ENCODE results near the gene KRT4.

Gene KRT4

DNA sequence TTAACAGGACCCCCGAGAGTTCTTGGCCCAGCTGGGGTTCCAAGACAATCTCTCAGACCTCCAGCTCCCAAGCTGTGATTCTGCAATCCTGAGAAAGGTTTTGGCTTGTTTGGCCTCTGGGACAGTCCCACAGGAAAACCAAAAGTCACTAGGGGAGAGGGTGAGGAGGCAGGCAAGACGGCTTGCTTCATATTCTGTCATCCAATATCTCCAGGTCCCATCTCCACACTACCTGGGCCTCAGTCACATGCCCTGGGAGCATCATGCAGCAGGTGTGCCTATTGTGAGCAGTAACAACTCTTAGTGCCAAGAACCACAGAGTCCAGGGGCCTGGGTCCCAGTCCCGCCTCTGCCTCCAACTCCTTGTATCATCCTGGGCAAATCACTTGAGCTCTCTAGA, 18.5 kb upstream of the KRT4 start:
- no peak overlapping the region for H3K9ac ChIP-seq
- TF ChIP-seq, protein P1, sequence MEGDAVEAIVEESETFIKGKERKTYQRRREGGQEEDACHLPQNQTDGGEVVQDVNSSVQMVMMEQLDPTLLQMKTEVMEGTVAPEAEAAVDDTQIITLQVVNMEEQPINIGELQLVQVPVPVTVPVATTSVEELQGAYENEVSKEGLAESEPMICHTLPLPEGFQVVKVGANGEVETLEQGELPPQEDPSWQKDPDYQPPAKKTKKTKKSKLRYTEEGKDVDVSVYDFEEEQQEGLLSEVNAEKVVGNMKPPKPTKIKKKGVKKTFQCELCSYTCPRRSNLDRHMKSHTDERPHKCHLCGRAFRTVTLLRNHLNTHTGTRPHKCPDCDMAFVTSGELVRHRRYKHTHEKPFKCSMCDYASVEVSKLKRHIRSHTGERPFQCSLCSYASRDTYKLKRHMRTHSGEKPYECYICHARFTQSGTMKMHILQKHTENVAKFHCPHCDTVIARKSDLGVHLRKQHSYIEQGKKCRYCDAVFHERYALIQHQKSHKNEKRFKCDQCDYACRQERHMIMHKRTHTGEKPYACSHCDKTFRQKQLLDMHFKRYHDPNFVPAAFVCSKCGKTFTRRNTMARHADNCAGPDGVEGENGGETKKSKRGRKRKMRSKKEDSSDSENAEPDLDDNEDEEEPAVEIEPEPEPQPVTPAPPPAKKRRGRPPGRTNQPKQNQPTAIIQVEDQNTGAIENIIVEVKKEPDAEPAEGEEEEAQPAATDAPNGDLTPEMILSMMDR (IDR thresholded peaks at IDR 0.05), result no peak
- H3K36me3 ChIP-seq (ENCODE audit: control insufficient read depth, insufficient read depth, low read length), result no peaks in the 10 kb centered on the region
- H3K79me2 ChIP-seq, result no peaks in the 10 kb centered on the region
- no peak overlapping the region for H3K27ac ChIP-seq
- no peaks in the 10 kb centered on the region for H3K27me3 ChIP-seq (ENCODE audit: control insufficient read depth, insufficient read depth, low read length)
- no peaks in the 10 kb centered on the region for H3K4me1 ChIP-seq
- H3K4me2 ChIP-seq (ENCODE audit: low read length), result no peak overlapping the region
- H3K9me3 ChIP-seq (ENCODE audit: control insufficient read depth, low read length), result no peaks in the 10 kb centered on the region
- H3K4me3 ChIP-seq (ENCODE audit: low read depth, low read length), result no peak overlapping the region
- no peak overlapping the region for H2AFZ ChIP-seq

DNA sequence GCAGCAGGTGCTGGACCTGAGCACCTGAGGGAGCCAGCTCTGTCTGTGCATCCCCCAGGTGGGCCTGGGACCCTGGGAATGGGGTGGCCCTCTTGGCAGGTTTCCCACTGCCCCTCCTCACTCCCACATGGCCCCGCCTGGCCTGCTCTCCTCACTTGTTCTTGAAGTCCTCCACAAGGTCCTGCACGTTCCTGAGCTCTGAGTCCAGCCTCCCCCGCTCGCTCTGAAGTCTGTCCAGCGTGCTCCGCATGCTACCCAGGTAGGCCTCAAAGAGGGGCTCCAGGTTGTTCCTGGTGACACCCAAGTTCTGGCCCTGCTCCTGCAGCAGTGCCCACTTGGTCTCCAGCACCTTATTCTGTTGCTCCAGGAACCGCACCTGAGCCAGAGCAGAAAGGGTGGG, 17.3 kb upstream of the KRT4 start:
- TF ChIP-seq, protein P1 (IDR thresholded peaks at IDR 0.05), result no peak
- Histone ChIP-seq H3K4me2 (ENCODE audit: low read length) (no peak overlapping the region), H3K27ac (no peak overlapping the region), H3K79me2 (no peaks in the 10 kb centered on the region), H3K9ac (no peak overlapping the region), H3K4me3 (ENCODE audit: low read depth, low read length) (no peak overlapping the region), H2AFZ (no peak overlapping the region), H3K27me3 (ENCODE audit: control insufficient read depth, insufficient read depth, low read length) (no peaks in the 10 kb centered on the region), H3K36me3 (ENCODE audit: control insufficient read depth, insufficient read depth, low read length) (no peaks in the 10 kb centered on the region), H3K4me1 (no peaks in the 10 kb centered on the region), H3K9me3 (ENCODE audit: control insufficient read depth, low read length) (no peaks in the 10 kb centered on the region)

DNA sequence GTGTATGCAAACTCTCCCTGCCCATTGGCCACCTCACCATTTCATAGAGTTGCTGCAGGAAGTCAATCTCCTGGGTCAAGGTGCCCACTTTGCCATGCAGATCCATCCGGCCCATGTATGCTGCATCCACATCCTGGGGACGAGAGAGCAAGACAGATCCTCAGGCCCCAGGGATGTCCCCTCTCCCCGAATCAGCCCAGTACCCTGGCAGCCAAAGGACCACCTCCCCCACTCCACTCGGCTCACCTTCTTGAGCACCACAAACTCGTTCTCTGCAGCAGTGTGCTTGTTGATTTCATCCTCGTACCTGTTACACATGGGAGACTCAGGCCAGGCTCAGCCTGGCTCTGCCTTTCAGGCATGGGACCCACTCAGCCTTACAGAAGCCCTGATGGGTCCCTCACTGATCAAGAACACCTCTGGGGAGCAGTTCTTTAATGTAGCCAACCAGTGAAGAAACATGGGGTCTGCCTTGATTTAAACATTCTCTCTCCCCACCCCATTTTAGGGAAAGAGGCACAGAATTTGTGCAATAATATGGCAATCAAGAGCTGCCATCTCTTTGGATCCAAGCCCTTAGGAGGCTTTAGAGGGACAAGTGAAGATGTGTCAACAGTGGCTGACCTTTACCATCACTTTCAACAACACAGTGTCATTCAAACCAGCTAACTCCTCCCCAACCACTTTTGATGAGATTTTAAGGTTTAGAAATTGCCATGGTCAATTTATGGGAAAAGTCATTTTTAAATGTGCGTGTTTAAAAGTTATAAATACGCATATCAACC, 16.3 kb upstream of the KRT4 start:
- no peaks in the 10 kb centered on the region for H3K9me3 ChIP-seq (ENCODE audit: control insufficient read depth, low read length)
- no peak overlapping the region for H2AFZ ChIP-seq
- H3K4me2 ChIP-seq (ENCODE audit: low read length), result no peak overlapping the region
- TF ChIP-seq, protein P1 (IDR thresholded peaks at IDR 0.05), result no peak
- H3K27me3 ChIP-seq (ENCODE audit: control insufficient read depth, insufficient read depth, low read length), result no peaks in the 10 kb centered on the region
- no peaks in the 10 kb centered on the region for H3K36me3 ChIP-seq (ENCODE audit: control insufficient read depth, insufficient read depth, low read length)
- no peaks in the 10 kb centered on the region for H3K79me2 ChIP-seq
- H3K4me1 ChIP-seq, result no peaks in the 10 kb centered on the region
- H3K4me3 ChIP-seq (ENCODE audit: low read depth, low read length), result no peak overlapping the region
- H3K9ac ChIP-seq, result no peak overlapping the region
- no peak overlapping the region for H3K27ac ChIP-seq

DNA sequence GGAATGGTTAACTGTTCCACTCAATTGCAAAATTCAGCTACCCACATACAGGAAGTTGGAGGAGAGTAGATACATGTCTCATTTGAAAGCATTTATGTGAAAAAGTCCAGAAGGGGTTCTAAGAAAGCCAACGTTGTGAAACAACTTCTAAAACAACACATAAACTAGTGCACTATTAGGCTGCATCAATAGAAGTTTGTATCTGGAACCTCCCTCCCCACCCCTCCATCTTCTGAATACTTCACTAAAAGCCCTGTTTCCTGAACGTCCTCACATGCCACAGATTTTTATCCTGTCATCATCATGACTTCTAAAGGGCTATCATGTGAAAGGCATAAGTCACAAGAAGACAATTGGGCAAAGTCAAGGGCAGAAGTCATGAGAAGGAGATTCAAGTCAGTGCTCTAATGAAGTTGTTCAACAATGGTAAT, 14.7 kb upstream of the KRT4 start:
- H3K4me2 ChIP-seq (ENCODE audit: low read length), result no peak overlapping the region
- H3K79me2 ChIP-seq, result no peaks in the 10 kb centered on the region
- no peak overlapping the region for H2AFZ ChIP-seq
- no peaks in the 10 kb centered on the region for H3K36me3 ChIP-seq (ENCODE audit: control insufficient read depth, insufficient read depth, low read length)
- no peak overlapping the region for H3K9ac ChIP-seq
- no peaks in the 10 kb centered on the region for H3K27me3 ChIP-seq (ENCODE audit: control insufficient read depth, insufficient read depth, low read length)
- no peaks in the 10 kb centered on the region for H3K9me3 ChIP-seq (ENCODE audit: control insufficient read depth, low read length)
- H3K4me1 ChIP-seq, result no peaks in the 10 kb centered on the region
- H3K27ac ChIP-seq, result no peak overlapping the region
- H3K4me3 ChIP-seq (ENCODE audit: low read depth, low read length), result no peak overlapping the region
- TF ChIP-seq, protein P1 (IDR thresholded peaks at IDR 0.05), result no peak

DNA sequence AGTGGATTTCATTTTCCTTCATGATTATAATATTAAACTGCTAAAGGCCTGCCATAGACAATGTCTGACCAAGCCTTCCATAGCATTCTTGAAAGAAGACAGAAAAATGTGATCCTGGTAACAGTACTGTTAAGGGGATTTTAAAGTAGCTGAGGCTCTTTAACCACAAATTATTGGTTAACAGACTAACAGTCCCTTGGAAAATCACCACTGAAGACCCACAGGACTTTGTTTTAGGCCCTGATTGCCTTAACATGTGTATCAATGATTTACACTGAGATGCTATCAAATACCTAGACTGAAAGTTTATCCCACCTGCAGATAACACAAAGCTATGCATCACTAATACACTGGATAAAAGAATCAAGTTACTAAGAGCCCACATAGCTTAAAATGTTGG, 14.2 kb upstream of the KRT4 start:
- Histone ChIP-seq H3K27ac (no peak overlapping the region), H3K36me3 (ENCODE audit: control insufficient read depth, insufficient read depth, low read length) (no peaks in the 10 kb centered on the region), H3K9me3 (ENCODE audit: control insufficient read depth, low read length) (no peaks in the 10 kb centered on the region)

More for the DNA sequence above, 14.2 kb upstream of the KRT4 start:
- H3K4me1 ChIP-seq, result no peaks in the 10 kb centered on the region
- no peak overlapping the region for H3K9ac ChIP-seq
- TF ChIP-seq, protein P1 (IDR thresholded peaks at IDR 0.05), result no peak
- no peak overlapping the region for H2AFZ ChIP-seq
- no peaks in the 10 kb centered on the region for H3K27me3 ChIP-seq (ENCODE audit: control insufficient read depth, insufficient read depth, low read length)
- no peaks in the 10 kb centered on the region for H3K79me2 ChIP-seq
- H3K4me2 ChIP-seq (ENCODE audit: low read length), result no peak overlapping the region
- H3K4me3 ChIP-seq (ENCODE audit: low read depth, low read length), result no peak overlapping the region
